ENCODE measurements around the gene ARRDC5. TPM values are rescaled to one million over a fixed set of nuclear protein-coding genes. Genes with fewer than 3 reads are reported as not detected.

The ARRDC5 gene
- total RNA-seq, 1 experiment from 2014 or later, result not detected

- Histone ChIP-seq H3K23ac (ENCODE audit: insufficient read length, low read depth, low read length) (no peak overlapping the region), H2AFZ (ENCODE audit: low read length) (no peak overlapping the region), H3K4ac (ENCODE audit: low read depth, low read length) (no peak overlapping the region), H3T11ph (ENCODE audit: low read length) (no peak overlapping the region), H4K91ac (ENCODE audit: insufficient read length, low read depth, low read length) (no peak overlapping the region), H3K9ac (ENCODE audit: extremely low read depth, insufficient read length, low read length) (no peak overlapping the region), H4K8ac (replicated peaks; ENCODE audit: insufficient read length, low read depth, low read length) (no peak overlapping the region), H3K27ac (ENCODE audit: insufficient read length, low read depth, low read length) (no peak overlapping the region), H3K79me2 (ENCODE audit: insufficient read depth, low read length) (no peaks in the 10 kb centered on the region; the same call in 1 of the 2 replicates), H3K4me1 (ENCODE audit: insufficient read depth, low read length) (0 out of 2 replicates have a peak, but pooled peaks cover 5% of the 10 kb centered on the region), H3K14ac (ENCODE audit: insufficient read depth, low read length) (no peak overlapping the region), H3K27me3 (ENCODE audit: insufficient read depth, low read length) (no peaks in the 10 kb centered on the region), H2AK5ac (ENCODE audit: insufficient read length, low read length) (no peak overlapping the region), H4K20me1 (ENCODE audit: control insufficient read depth, insufficient read depth, insufficient read length) (no peaks in the 10 kb centered on the region), H2BK5ac (ENCODE audit: insufficient read length, low read length) (no peak overlapping the region), H2BK20ac (ENCODE audit: low read depth, low read length, poor library complexity, severe bottlenecking) (no peak overlapping the region), H3K79me1 (ENCODE audit: insufficient read depth, low read depth, low read length, poor library complexity, severe bottlenecking) (peaks cover 5% of the 10 kb centered on the region), H3K9me3 (ENCODE audit: control insufficient read depth, low read depth, low read length) (no peaks in the 10 kb centered on the region), H4K5ac (ENCODE audit: insufficient read length, low read depth, low read length) (no peak overlapping the region), H2BK15ac (ENCODE audit: low read depth, low read length) (no peak overlapping the region), H2BK12ac (ENCODE audit: insufficient read length, low read depth, low read length) (no peak overlapping the region), H3K23me2 (ENCODE audit: insufficient read length, low read depth, low read length, poor library complexity, severe bottlenecking) (no peaks in the 10 kb centered on the region), H2BK120ac (ENCODE audit: low read depth, low read length, poor library complexity, severe bottlenecking) (no peak overlapping the region), H3K4me2 (ENCODE audit: insufficient read depth, insufficient read length, low read length) (no peak overlapping the region), H3K18ac (ENCODE audit: insufficient read length, low read depth, low read length) (no peak overlapping the region), H3K56ac (ENCODE audit: insufficient read length, low read depth, low read length) (no peak overlapping the region)
- TF ChIP-seq CTCF (conservative IDR thresholded peaks at IDR 0.05), result no peak
- WGBS (ENCODE audit: extremely low coverage, insufficient read length, low lambda C conversion rate), result no CpG with 5 or more reads among the region's 10 CpGs
- H3K36me3 Mint-ChIP-seq (ENCODE audit: insufficient read depth in 1 of 3, low read depth in 3 of 3), result no peaks in the 10 kb centered on the region; a peak in 1 of 7 replicates
- H3K27ac Mint-ChIP-seq, result no peak overlapping the region
- H3K4me1 Mint-ChIP-seq, result peaks cover 8 to 12% of the 10 kb centered on the region in 2 experiments
- H3K27me3 Mint-ChIP-seq (ENCODE audit: low read depth), result no peaks in the 10 kb centered on the region; the same call in 1 of the 2 replicates
- H3K9me3 Mint-ChIP-seq, result peaks cover 0 to 6% of the 10 kb centered on the region in 2 experiments; a peak in 1 of 5 replicates
- peak; percentile 81 for DNase-seq
- H3K4me3 Mint-ChIP-seq, result no peak overlapping the region
Measured at GRCh38 chr19:4870025-4870700, 32.5 kb downstream of the ARRDC5 start.

Data from H9 (cell line).